ENCODE measurements around the gene SYMPK. TPM values are rescaled to one million over a fixed set of nuclear protein-coding genes. Genes with fewer than 3 reads are reported as not detected.

SYMPK gene
- total and polyA plus RNA-seq, 2 experiments from 2014 or later: 33.4 to 41.6 TPM

- no peak overlapping the region for H2AFZ ChIP-seq
- no peak for TF ChIP-seq EZH2 (IDR thresholded peaks at IDR 0.05; ENCODE audit: borderline replicate concordance)
- TF ChIP-seq CTCF (IDR thresholded peaks at IDR 0.05; ENCODE audit: poor library complexity): peak; percentile 98
- 23% methylated on average over 24 of the region's 24 CpGs for WGBS (ENCODE audit: low lambda C conversion rate, missing lambda C conversion rate)
- no peaks in the 10 kb centered on the region for H3K9me2 ChIP-seq (replicated peaks; ENCODE audit: insufficient read depth)
- no peak overlapping the region for H3K27ac ChIP-seq
- no peaks in the 10 kb centered on the region for H4K20me1 ChIP-seq (ENCODE audit: insufficient read depth, poor library complexity, severe bottlenecking)
- no peaks in the 10 kb centered on the region for H3K79me2 ChIP-seq
- H3K36me3 ChIP-seq (replicated peaks; ENCODE audit: insufficient read depth, low read depth): no peaks in the 10 kb centered on the region
- no peak overlapping the region for H3K4me3 ChIP-seq
- H3K4me2 ChIP-seq: no peak overlapping the region
- peaks cover 7% of the 10 kb centered on the region for H3K4me1 ChIP-seq (ENCODE audit: insufficient read depth)
- DNase-seq (ENCODE audit: low spot score): peak; percentile 98
- no peaks in the 10 kb centered on the region for H3K9me3 ChIP-seq (ENCODE audit: low read depth)
- no peaks in the 10 kb centered on the region for H3K27me3 ChIP-seq
These were observed 45.8 kb downstream of the SYMPK start for GRCh38 chr19:45817010-45817724.

GRCh38 chr19:45816236-45817009, 46.5 kb downstream of the SYMPK start:
- Histone ChIP-seq H3K79me2 (no peaks in the 10 kb centered on the region), H3K9me2 (replicated peaks; ENCODE audit: insufficient read depth) (no peaks in the 10 kb centered on the region), H3K9me3 (ENCODE audit: low read depth) (no peaks in the 10 kb centered on the region), H3K27me3 (no peaks in the 10 kb centered on the region), H3K4me2 (peak overlapping the region; percentile 86), H2AFZ (no peak overlapping the region), H3K36me3 (replicated peaks; ENCODE audit: insufficient read depth, low read depth) (no peaks in the 10 kb centered on the region), H3K4me3 (no peak overlapping the region), H3K27ac (peak overlapping the region; percentile 27), H4K20me1 (ENCODE audit: insufficient read depth, poor library complexity, severe bottlenecking) (no peaks in the 10 kb centered on the region), H3K4me1 (ENCODE audit: insufficient read depth) (peaks cover 7% of the 10 kb centered on the region)
- 76% methylated on average over 14 of the region's 18 CpGs for WGBS (ENCODE audit: low lambda C conversion rate, missing lambda C conversion rate)
- TF ChIP-seq EZH2phosphoT487 (IDR thresholded peaks at IDR 0.05; ENCODE audit: low read depth, severe bottlenecking, unreplicated experiment): no peak
- no peak for TF ChIP-seq EZH2 (IDR thresholded peaks at IDR 0.05; ENCODE audit: borderline replicate concordance)
- no peak for TF ChIP-seq CTCF (IDR thresholded peaks at IDR 0.05; ENCODE audit: poor library complexity)
- DNase-seq (ENCODE audit: low spot score): no peak

GRCh38 chr19:45815481-45816216, 47.3 kb downstream of the SYMPK start:
- Histone ChIP-seq H3K27me3 (no peaks in the 10 kb centered on the region), H3K4me3 (peak overlapping the region; percentile 4), H2AFZ (peak overlapping the region; percentile 55), H3K9me2 (replicated peaks; ENCODE audit: insufficient read depth) (no peaks in the 10 kb centered on the region), H3K9me3 (ENCODE audit: low read depth) (no peaks in the 10 kb centered on the region), H3K36me3 (replicated peaks; ENCODE audit: insufficient read depth, low read depth) (no peaks in the 10 kb centered on the region), H3K79me2 (no peaks in the 10 kb centered on the region), H3K27ac (peak overlapping the region; percentile 27), H3K4me2 (peak overlapping the region; percentile 86), H3K4me1 (ENCODE audit: insufficient read depth) (peaks cover 7% of the 10 kb centered on the region), H4K20me1 (ENCODE audit: insufficient read depth, poor library complexity, severe bottlenecking) (no peaks in the 10 kb centered on the region)
- DNase-seq (ENCODE audit: low spot score): peak; percentile 63
- WGBS (ENCODE audit: low lambda C conversion rate, missing lambda C conversion rate): 12% methylated on average over 28 of the region's 44 CpGs
- TF ChIP-seq CTCF (IDR thresholded peaks at IDR 0.05; ENCODE audit: poor library complexity): no peak
- TF ChIP-seq EZH2phosphoT487 (IDR thresholded peaks at IDR 0.05; ENCODE audit: low read depth, severe bottlenecking, unreplicated experiment): no peak

Data from hepatocyte (in vitro differentiated cells).